K562 (cell line): Measurements from ENCODE around the gene KISS1R. TPM values are rescaled to one million over a fixed set of nuclear protein-coding genes. Genes with fewer than 3 reads are reported as not detected.

Experiments used
- CHD2 ChIP-seq: IDR thresholded peaks from 2 replicates; pipeline ENCODE4 v1.6.1; 2011; ENCODE audit warnings: low read depth, low read length
- CREB1 ChIP-seq, 2 experiments: sonication (generic) in 1 of 2; formaldehyde crosslinking in 1 of 2; IDR thresholded peaks; 2 replicates each; pipeline versions ENCODE4 v1.6.1 to v1.8.0; 2012 to 2022; ENCODE audit warnings: inconsistent platforms in 1 of 2, mild to moderate bottlenecking in 1 of 2, missing genetic modification reagents in 1 of 2, moderate library complexity in 1 of 2
- DACH1 ChIP-seq: fragments of 450-650 bp; IDR thresholded peaks from 2 replicates; pipeline ENCODE4 v1.6.1; 2018; ENCODE audit not compliant: partially characterized antibody
- EHMT2 ChIP-seq: fragments of 450-650 bp; IDR thresholded peaks from 2 replicates; pipeline ENCODE4 v1.6.1; 2018; ENCODE audit warnings: antibody characterized with exemption
- FIP1L1 ChIP-seq: fragments of 200-400 bp; formaldehyde crosslinking; IDR thresholded peaks from 2 replicates; pipeline ENCODE4 v1.6.1; 2018; ENCODE audit warnings: mild to moderate bottlenecking, low read depth, low read length; ENCODE audit not compliant: poor library complexity, severe bottlenecking
- FOXP4 ChIP-seq: sonication (generic); formaldehyde crosslinking; IDR thresholded peaks from 2 replicates; pipeline ENCODE4 v1.8.0; 2022; ENCODE audit warnings: mild to moderate bottlenecking, missing genetic modification reagents, borderline replicate concordance
- KDM1A ChIP-seq, 2 experiments: fragments of 450-650 bp; IDR thresholded peaks; 2 replicates each; pipeline ENCODE4 v1.6.1; 2016; ENCODE audit warnings: mild to moderate bottlenecking in 2 of 2
- MYNN ChIP-seq, 2 experiments: sonication (generic); formaldehyde crosslinking in 1 of 2; IDR thresholded peaks; 2 replicates each; pipeline versions ENCODE4 v1.5.0 to v1.6.1; 2016 to 2020; ENCODE audit warnings: antibody characterized with exemption in 1 of 2, missing genetic modification reagents in 1 of 2
- SMAD2 ChIP-seq: fragments of 150-350 bp; IDR thresholded peaks from 2 replicates; pipeline ENCODE4 v1.6.1; 2014; ENCODE audit warnings: low read depth, mild to moderate bottlenecking, low read length
- TFAP4 ChIP-seq: sonication (generic); formaldehyde crosslinking; IDR thresholded peaks from 2 replicates; pipeline ENCODE4 v1.8.0; 2022; ENCODE audit warnings: missing genetic modification reagents, mild to moderate bottlenecking, moderate library complexity, borderline replicate concordance
- ZNF766 ChIP-seq: fragments of 200-800 bp; sonication (Bioruptor generic); conservative IDR thresholded peaks from 2 replicates; pipeline ENCODE4 v1.6.1; 2016; ENCODE audit warnings: missing genetic modification characterization, missing compliant biosample characterization
- polyA plus RNA-seq, 8 experiments: library from polyadenylated mRNA; depleted of rRNA in 4 of 8; stranded (reverse) in 5 of 8; unstranded in 3 of 8; fragments of >200 nt; fragmentation: Nextera tagmentation in 2 of 8; fragmentation: Illumina TruSeq in 1 of 8; extraction: Ambion mirVana in 2 of 8; extraction: Trizol in 1 of 8; gene quantifications; 2 replicates each; pipeline versions ENCODE4 v1.2.1 to v1.2.3, GENCODE V29; 2011 to 2014; ENCODE audit warnings: inconsistent platforms in 1 of 8, missing spikeins in 1 of 8
- total RNA-seq, 7 experiments: library from RNA; depleted of rRNA in 6 of 7; stranded (reverse); fragments of >200 nt in 6 of 7; fragmentation: Illumina TruSeq in 2 of 7; extraction: Trizol in 2 of 7; gene quantifications; 2 replicates each; pipeline versions ENCODE4 v1.2.1 to v1.2.3, GENCODE V29; 2011 to 2021; ENCODE audit warnings: low replicate concordance in 1 of 7
- TF ChIP-seq, protein P1 (sequence below), 2 experiments: fragments of 450-650 bp; formaldehyde crosslinking in 1 of 2; IDR thresholded peaks; 2 replicates each; pipeline versions ENCODE4 v1.4.0 to v1.6.1; 2014 to 2020; ENCODE audit warnings: mild to moderate bottlenecking in 2 of 2, borderline replicate concordance in 1 of 2, low read depth in 1 of 2
- TF ChIP-seq, protein P2 (sequence below), 2 experiments: fragments of 200-800 bp in 1 of 2; sonication (Bioruptor generic) in 1 of 2; sonication (generic) in 1 of 2; formaldehyde crosslinking in 1 of 2; IDR thresholded peaks in 1 of 2; conservative IDR thresholded peaks in 1 of 2; 2 replicates each; pipeline versions ENCODE4 v1.5.0 to v1.6.1; 2016 to 2020; ENCODE audit warnings: missing compliant biosample characterization in 1 of 2, missing genetic modification characterization in 1 of 2, missing genetic modification reagents in 1 of 2

KISS1R gene
- total and polyA plus RNA-seq, 9 of the 15 experiments (the other 6 are each of a cell fraction or from before 2014, with no cell fraction given): 0.37 to 39.4 (median 2.0) TPM

- TF ChIP-seq, protein P1, sequence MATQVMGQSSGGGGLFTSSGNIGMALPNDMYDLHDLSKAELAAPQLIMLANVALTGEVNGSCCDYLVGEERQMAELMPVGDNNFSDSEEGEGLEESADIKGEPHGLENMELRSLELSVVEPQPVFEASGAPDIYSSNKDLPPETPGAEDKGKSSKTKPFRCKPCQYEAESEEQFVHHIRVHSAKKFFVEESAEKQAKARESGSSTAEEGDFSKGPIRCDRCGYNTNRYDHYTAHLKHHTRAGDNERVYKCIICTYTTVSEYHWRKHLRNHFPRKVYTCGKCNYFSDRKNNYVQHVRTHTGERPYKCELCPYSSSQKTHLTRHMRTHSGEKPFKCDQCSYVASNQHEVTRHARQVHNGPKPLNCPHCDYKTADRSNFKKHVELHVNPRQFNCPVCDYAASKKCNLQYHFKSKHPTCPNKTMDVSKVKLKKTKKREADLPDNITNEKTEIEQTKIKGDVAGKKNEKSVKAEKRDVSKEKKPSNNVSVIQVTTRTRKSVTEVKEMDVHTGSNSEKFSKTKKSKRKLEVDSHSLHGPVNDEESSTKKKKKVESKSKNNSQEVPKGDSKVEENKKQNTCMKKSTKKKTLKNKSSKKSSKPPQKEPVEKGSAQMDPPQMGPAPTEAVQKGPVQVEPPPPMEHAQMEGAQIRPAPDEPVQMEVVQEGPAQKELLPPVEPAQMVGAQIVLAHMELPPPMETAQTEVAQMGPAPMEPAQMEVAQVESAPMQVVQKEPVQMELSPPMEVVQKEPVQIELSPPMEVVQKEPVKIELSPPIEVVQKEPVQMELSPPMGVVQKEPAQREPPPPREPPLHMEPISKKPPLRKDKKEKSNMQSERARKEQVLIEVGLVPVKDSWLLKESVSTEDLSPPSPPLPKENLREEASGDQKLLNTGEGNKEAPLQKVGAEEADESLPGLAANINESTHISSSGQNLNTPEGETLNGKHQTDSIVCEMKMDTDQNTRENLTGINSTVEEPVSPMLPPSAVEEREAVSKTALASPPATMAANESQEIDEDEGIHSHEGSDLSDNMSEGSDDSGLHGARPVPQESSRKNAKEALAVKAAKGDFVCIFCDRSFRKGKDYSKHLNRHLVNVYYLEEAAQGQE (IDR thresholded peaks at IDR 0.05; ENCODE audit: borderline replicate concordance): peak; percentile 13; the same call in 1 of the 2 replicates
- TF ChIP-seq, protein P1 (CRISPR knock-in tag; IDR thresholded peaks at IDR 0.05; ENCODE audit: low read depth): no peak
- TF ChIP-seq EHMT2: no peak
- TF ChIP-seq DACH1: peak; percentile 78
- TF ChIP-seq CHD2: no peak
- TF ChIP-seq ZNF766 (CRISPR knock-in tag): no peak; the same call in 1 of the 2 replicates
- peak; percentile 63 to 94 for TF ChIP-seq KDM1A (IDR thresholded peaks at IDR 0.05)
- TF ChIP-seq FIP1L1: peak; percentile 99
- TF ChIP-seq FOXP4 (CRISPR knock-in tag): 0 out of 2 replicates have a peak, but pooled peaks have one; percentile 30
- TF ChIP-seq CREB1 (IDR thresholded peaks at IDR 0.05): peak; percentile 85
- peak; percentile 92 for TF ChIP-seq CREB1 (CRISPR knock-in tag; IDR thresholded peaks at IDR 0.05)
- TF ChIP-seq, protein P2, sequence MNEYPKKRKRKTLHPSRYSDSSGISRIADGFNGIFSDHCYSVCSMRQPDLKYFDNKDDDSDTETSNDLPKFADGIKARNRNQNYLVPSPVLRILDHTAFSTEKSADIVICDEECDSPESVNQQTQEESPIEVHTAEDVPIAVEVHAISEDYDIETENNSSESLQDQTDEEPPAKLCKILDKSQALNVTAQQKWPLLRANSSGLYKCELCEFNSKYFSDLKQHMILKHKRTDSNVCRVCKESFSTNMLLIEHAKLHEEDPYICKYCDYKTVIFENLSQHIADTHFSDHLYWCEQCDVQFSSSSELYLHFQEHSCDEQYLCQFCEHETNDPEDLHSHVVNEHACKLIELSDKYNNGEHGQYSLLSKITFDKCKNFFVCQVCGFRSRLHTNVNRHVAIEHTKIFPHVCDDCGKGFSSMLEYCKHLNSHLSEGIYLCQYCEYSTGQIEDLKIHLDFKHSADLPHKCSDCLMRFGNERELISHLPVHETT (CRISPR knock-in tag; conservative IDR thresholded peaks at IDR 0.05 in 1 of 2, IDR thresholded peaks at IDR 0.05 in 1 of 2): peak in 1 of 2 experiments; percentile 75; a peak in 1 of 4 replicates
- TF ChIP-seq SMAD2: peak; percentile 69; the same call in 1 of the 2 replicates
- TF ChIP-seq TFAP4 (CRISPR knock-in tag): peak; percentile 96
- TF ChIP-seq MYNN (IDR thresholded peaks at IDR 0.05): peak; percentile 86; the same call in 1 of the 2 replicates
- no peak for TF ChIP-seq MYNN (CRISPR knock-in tag; IDR thresholded peaks at IDR 0.05)
Observed at GRCh38 chr19:944171-944567, 27.0 kb downstream of the KISS1R start (continued).
